IMR-90 (cell line): ENCODE measurements around the gene BMP3. TPM values are rescaled to one million over a fixed set of nuclear protein-coding genes. Genes with fewer than 3 reads are reported as not detected.

Experiments
- polyA plus RNA-seq, 3 experiments: library from polyadenylated mRNA; depleted of rRNA; stranded (reverse); fragments of >200 nt; gene quantifications; 2 replicates each; pipeline ENCODE4 v1.2.3, GENCODE V29; 2012; ENCODE audit warnings: low replicate concordance in 1 of 3
- total RNA-seq: library from RNA; depleted of rRNA; stranded (reverse); fragments of >200 nt; gene quantifications from 2 replicates; pipeline ENCODE4 v1.2.3, GENCODE V29; 2012; rRNA removed

Gene BMP3
- total and polyA plus RNA-seq, 2 of the 4 experiments (the other 2 are of a cell fraction) = under 0.01 to 0.10 TPM

Other genes with a start within 250 kb of the BMP3 start
- 2.0 and 2.2 TPM in 2 replicates for gene PRKG2, start 184.5 kb downstream of the BMP3 start, total RNA-seq
- 0.27 and 0.44 TPM in 2 replicates for gene PRKG2, start 184.5 kb downstream of the BMP3 start, polyA plus RNA-seq (2012; rRNA removed)